Stimulated activated CD4-positive, alpha-beta T cell treated with anti-CD3 and anti-CD28 coated beads, Interleukin-2, amount 100 ng/mL, for 24 hours (primary cell): Measurements from ENCODE around the gene CABLES2.

ENCODE experiments used
- DNase-seq, 2 donors: peaks; one replicate each; pipeline ENCODE4 v3.0.0-alpha.2; 2020

Gene CABLES2

GRCh38 chr20:62368976-62369814 lies 37.9 kb downstream of the CABLES2 start:
- DNase-seq = no peak

- DNase-seq = no peak
Measured at GRCh38 chr20:62368392-62368975, 38.6 kb downstream of the CABLES2 start.

- DNase-seq = no peak
Measured at GRCh38 chr20:62367633-62368391, 39.3 kb downstream of the CABLES2 start.

- DNase-seq = no peak
Measured at GRCh38 chr20:62367136-62367632, 39.9 kb downstream of the CABLES2 start, which contains the start of gene LAMA5. Gene LAMA5 (minus strand): TSS chr20:62367312. CDS start chr20:62367245, 67 bp downstream.

- no peak for DNase-seq
Measured at GRCh38 chr20:62366370-62367135, 40.5 kb downstream of the CABLES2 start.

- DNase-seq = no peak
Measured at GRCh38 chr20:62365814-62366369, 41.2 kb downstream of the CABLES2 start.

GRCh38 chr20:62364911-62365736 lies 42.0 kb downstream of the CABLES2 start:
- no peak for DNase-seq

GRCh38 chr20:62363920-62364851 lies 42.9 kb downstream of the CABLES2 start:
- DNase-seq = no peak

- DNase-seq = no peak
Measured at GRCh38 chr20:62362991-62363919, 43.8 kb downstream of the CABLES2 start.

- DNase-seq = no peak
Measured at GRCh38 chr20:62362590-62362940, 44.5 kb downstream of the CABLES2 start.

GRCh38 chr20:62361799-62362589 lies 45.1 kb downstream of the CABLES2 start:
- DNase-seq = no peak

- DNase-seq = no peak
Measured at GRCh38 chr20:62360854-62361798, 46.0 kb downstream of the CABLES2 start.

GRCh38 chr20:62359491-62360121 lies 47.5 kb downstream of the CABLES2 start:
- no peak for DNase-seq

- no peak for DNase-seq
Measured at GRCh38 chr20:62359043-62359490, 48.0 kb downstream of the CABLES2 start.

GRCh38 chr20:62358171-62359042 lies 48.7 kb downstream of the CABLES2 start:
- no peak for DNase-seq
